Fibroblast of mammary gland (primary cell): ENCODE measurements around the gene SYNE2.

Experiments
- DNase-seq: peaks from one replicate; pipeline ENCODE4 v3.0.0-alpha.2; 2010; ENCODE audit warnings: low read depth
- H3K4me3 ChIP-seq: 2 replicates; pipeline ENCODE4 v1.5.1; 2011; ENCODE audit warnings: low read depth, mild to moderate bottlenecking, low read length, moderate library complexity; ENCODE audit not compliant: control insufficient read depth
- CTCF ChIP-seq: conservative IDR thresholded peaks from 2 replicates; pipeline ENCODE4 v1.5.1; 2011; ENCODE audit warnings: low read depth, low read length, inconsistent platforms; ENCODE audit not compliant: control insufficient read depth, insufficient read depth

The SYNE2 gene

GRCh38 chr14:64045091-64045490 is 192.3 kb downstream of the SYNE2 start:
- DNase-seq, result no peak
- H3K4me3 ChIP-seq, result no peak overlapping the region
- TF ChIP-seq CTCF, result no peak

- H3K4me3 ChIP-seq, result no peak overlapping the region
- no peak for DNase-seq
- TF ChIP-seq CTCF, result no peak
Observed at GRCh38 chr14:64049616-64050381, 197.0 kb downstream of the SYNE2 start.

GRCh38 chr14:64053694-64054669 is 201.2 kb downstream of the SYNE2 start:
- DNase-seq, result peak; percentile 50
- H3K4me3 ChIP-seq, result no peak overlapping the region
- no peak for TF ChIP-seq CTCF

- DNase-seq, result no peak
- no peak for TF ChIP-seq CTCF
- H3K4me3 ChIP-seq, result no peak overlapping the region
Observed at GRCh38 chr14:64059454-64060198, 206.8 kb downstream of the SYNE2 start.

GRCh38 chr14:64060199-64060545 is 207.4 kb downstream of the SYNE2 start:
- no peak overlapping the region for H3K4me3 ChIP-seq
- DNase-seq, result no peak
- TF ChIP-seq CTCF, result no peak

GRCh38 chr14:64060648-64061096 is 207.9 kb downstream of the SYNE2 start:
- H3K4me3 ChIP-seq, result no peak overlapping the region
- DNase-seq, result peak; percentile 28
- peak; percentile 50 for TF ChIP-seq CTCF
